GM19023 (cell line): ENCODE results near the gene MTMR3.
"Not testable (repeated sequence)": the region's sequence is repeated elsewhere in the genome, so short reads cannot be mapped to it uniquely, and the experiment has no call there.

ENCODE experiments used
- ATAC-seq: cut with Tn5 transposase; IDR thresholded peaks from one replicate; pipeline ENCODE4 v1.9.1; 2021; ENCODE audit warnings: mild to moderate bottlenecking, moderate library complexity; ENCODE audit not compliant: unreplicated experiment

MTMR3 gene

GRCh38 chr22:29956680-29957079, 73.7 kb downstream of the MTMR3 start:
- no peak for ATAC-seq

DNA sequence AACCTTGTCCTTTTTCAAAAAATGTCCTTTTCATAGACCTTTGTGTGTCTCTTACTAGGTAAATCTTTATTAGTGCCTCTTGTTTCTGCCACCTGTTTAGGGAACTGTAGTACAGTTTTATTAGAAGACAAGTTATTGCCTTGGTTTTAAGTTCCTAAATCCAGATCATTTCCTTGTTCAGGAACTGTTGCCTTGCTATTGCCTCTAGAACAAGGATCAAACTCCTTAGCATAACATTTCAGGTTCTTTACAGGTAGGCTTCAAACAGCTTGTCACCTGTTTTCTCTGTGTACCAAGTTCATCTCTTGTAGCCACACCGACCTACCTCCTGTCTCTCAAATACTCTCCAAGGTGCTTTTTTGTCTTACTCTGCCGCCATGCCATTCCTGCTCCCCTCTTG, 75.2 kb downstream of the MTMR3 start:
- ATAC-seq = no peak

DNA sequence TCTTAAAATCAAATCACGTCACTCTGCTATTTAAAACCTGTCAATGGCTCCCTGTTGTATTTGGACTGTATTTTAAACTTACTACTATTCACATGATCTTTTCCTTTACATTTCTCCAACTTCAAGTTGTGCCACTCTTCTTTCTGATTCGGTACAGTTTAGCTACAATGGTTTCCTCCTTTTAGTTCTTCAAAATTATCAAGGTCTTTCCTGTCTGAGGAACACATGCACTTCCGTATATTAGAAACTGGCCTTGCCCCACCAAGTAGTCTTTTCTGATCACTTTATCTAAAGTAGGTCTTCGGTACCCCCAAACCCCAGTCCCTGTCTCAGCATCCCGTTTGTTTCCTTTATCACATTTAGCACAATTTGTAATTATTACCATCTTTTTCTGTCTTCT, 81.8 kb downstream of the MTMR3 start:
- ATAC-seq = no peak

DNA sequence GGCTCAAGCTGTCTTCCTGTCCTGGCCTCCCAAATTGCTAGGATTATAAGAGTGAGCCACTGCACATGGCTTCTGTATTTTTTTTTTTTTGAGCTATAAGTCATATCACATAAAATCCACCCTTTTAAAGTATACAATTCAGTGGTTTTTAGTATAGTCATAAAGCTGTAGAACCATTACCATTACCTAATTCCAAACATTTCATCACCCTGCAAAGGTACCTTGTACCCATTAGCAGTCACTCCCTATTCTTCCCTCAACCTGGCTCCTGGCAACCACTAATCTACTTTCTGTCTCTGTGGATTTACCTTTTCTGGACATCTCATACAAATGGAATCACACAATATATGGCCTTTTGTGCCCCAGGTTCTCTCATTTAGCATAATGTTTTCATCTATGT, 84.5 kb downstream of the MTMR3 start:
- no peak for ATAC-seq

DNA sequence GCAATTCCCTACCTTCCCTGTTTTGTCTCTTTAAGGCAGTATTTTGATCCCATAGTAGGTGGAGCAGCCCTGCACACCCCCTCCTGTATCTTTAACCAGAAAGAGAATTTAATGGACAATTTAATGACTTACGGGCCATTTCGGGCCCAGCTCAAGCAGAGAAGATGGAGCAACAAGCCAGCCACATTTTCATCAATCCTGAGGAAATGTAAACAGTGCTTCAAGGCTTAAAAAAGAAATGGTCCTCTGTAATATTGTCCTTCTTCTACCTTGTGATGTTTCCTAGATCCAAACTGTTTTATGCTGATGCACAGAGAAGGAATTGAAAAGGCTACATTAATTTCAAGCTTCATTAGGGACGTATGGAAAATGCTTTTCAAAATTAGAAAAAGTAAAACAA, 88.6 kb downstream of the MTMR3 start:
- ATAC-seq = no peak

DNA sequence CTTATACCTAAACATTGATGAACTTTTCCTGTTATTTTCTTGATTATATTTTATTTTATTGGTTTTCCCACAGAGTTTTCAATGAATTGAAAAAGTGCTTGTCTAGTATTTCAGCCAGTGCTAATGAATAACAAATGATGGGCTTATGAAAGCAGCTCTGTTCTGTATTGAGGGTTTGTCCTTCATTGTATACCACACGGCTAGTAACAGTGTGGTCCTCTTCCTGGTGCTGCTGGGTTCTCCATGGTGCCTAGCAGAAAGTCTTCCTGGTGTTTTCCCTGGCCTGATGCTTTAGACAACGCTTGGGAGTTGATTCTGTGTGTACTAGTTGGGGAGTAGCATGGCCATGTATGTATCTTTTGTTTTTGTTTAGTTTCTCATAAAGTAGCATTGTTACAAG, 89.1 kb downstream of the MTMR3 start:
- ATAC-seq = no peak

GRCh38 chr22:29973269-29973668, 90.3 kb downstream of the MTMR3 start:
- ATAC-seq = no peak

GRCh38 chr22:29973680-29974079, 90.7 kb downstream of the MTMR3 start:
- ATAC-seq = not testable (repeated sequence)

GRCh38 chr22:29975494-29975893, 92.5 kb downstream of the MTMR3 start:
- ATAC-seq = no peak

DNA sequence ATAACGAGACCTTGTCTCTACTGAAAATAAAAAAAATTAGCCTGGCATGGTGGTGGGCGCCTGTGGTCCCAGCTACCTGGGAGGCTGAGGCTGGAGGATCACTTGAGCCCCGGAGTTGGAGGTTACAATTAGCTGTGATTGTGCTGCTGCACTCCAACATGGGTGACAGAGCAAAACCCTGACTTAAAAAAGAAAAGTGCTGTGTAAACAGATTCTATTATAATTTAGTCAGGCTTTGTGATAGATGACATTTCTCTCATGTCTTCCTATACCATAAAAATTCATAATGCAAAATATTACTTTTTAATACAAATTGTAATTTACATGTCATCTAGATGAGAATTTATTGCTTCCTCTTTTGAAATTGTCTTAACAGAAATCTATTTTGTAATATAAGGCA, 94.1 kb downstream of the MTMR3 start:
- no peak for ATAC-seq

DNA sequence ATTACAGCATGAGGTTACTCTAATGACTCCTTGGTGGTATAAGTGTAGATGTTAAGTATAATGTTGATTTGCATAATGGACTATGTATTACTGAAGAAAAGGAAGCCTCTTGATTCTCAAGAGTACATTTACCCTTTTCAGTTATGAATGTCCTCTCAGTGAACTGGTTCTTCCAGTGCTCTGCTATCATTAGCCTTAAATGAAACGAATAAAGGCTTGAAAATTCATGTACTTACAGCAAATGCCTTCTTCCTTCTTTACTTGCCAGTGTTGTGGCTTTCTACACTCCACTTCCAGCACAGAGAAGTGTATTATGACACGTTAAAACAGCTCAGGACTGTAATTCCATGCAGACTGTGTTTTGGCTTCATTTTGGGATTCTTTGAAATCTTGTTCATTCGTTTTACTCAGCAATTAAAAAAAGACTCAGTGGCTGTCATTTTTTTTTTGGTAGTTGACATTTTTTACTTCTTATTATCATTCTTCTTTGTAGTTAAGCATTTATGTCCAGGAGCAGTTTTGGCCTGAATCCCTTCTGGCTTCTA, 96.9 kb downstream of the MTMR3 start:
- ATAC-seq = peak; percentile 48

DNA sequence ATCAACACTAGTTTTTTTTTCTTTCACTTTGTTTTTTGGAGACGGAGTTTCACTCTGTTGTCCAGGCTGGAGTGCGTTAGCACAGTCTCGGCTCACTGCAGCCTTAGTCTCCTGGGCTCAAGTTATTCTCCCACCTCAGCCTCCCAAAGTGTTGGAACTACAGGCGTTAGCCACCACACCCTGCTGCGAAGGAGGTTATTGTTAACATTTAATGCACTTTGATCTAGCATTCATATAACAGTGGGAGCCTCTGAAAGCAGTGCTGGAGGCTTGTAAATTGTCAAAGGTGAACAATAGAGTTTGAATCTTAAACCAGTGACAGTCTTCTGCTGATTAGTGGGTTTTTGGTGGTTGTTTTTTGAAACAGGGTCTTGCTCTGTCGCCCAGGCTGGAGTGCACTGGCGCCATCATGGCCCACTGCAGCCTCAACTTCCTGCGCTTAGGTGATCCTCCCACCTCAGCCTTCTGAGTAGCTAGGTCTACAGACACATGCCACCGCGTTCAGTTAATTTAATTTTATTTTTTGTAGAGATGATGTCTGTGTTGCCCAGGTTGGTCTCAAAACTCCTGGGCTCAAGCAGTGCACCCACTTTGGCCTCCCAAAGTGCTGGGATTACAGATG, 100.4 kb downstream of the MTMR3 start:
- ATAC-seq = no peak

DNA sequence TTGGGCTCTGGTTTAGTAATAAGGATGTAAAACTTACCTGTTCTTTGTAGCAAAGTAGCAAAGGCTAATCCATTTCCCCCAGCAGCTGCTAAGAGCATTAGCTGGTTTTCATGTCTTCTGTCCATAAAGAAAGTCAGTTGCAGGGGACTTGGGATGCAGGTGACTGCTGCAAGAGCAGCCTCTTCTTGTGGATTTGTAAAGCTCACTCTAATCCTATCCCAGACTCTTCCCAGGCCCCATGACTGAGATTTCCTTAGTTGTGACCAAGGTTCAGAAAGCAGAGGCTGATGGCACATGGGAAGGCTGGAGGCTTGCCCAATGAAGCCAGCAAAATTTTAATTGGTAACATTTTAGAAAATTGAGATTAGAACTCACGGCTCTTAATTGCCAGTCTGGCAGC, 102.9 kb downstream of the MTMR3 start:
- no peak for ATAC-seq

DNA sequence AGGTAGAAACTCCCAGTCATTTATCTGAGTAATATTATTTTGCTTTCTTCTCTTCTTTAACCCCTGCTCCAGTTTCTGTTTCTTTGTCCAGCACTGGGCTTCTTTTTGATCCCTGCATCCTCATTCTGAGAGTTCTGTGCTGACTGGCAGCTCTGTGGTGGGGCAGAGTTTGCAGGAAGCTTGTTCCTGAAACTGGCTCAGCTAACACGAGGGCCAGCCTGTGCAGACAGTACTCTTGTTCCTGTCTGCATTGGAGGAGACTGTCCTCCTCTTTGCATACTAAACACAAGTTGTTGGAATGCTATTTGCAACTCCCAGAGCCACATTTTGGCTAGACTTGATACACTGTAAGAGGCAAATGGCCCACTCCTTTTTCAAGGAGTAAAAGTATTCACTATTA, 104.2 kb downstream of the MTMR3 start:
- ATAC-seq = no peak

- no peak for ATAC-seq
These were observed 105.7 kb downstream of the MTMR3 start for GRCh38 chr22:29988719-29989118.

DNA sequence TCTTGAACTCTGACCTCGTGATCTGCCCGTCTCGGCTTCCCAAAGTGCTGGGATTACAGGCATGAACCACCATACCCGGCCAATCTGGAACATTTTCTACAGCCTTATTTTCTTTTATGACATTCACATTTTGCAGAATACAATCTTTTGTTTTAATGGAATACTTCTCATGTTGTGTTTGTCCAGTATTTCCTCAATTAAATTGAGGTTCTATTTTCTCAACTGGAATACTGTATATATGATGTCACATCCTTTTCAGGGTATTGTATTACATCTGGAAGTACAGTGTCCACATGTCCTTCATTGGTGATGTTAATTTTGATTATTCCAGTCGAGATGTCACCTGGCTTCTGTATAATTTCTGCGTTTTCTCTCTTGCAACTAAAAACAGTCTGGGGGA, 106.5 kb downstream of the MTMR3 start:
- ATAC-seq = no peak

GRCh38 chr22:29992341-29993275, 109.6 kb downstream of the MTMR3 start:
- ATAC-seq = no peak

DNA sequence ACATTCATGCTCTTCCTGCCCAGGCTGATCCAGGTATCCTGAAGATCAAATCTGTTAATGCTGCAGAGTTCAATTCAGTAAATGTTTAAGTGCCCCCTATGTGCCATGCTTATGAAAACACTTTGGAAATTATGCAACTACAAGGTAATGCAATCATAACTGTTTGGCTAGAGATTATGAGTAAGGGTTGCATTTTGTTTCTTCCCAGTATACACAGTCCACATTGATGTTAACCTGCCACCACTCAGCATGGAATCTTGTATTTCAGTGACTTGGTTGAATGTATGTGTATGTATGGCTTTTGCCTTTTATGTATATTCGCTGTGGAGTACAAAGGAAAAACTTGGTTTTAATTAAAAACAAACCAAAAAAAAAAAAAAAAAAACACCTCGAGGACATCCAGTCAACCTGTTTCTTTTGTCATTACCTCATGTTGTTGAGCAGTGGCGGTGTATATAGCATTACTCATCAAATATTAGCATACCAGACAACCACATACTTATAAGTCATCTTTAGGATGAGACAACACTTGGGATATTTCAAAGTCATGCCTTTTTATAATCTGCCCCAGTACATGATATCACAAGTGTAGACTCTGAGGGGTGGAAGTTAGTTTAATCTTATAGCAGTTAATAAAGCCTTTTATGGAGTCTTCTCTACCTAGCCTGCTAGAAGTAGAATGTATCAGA, 111.2 kb downstream of the MTMR3 start:
- ATAC-seq = no peak

DNA sequence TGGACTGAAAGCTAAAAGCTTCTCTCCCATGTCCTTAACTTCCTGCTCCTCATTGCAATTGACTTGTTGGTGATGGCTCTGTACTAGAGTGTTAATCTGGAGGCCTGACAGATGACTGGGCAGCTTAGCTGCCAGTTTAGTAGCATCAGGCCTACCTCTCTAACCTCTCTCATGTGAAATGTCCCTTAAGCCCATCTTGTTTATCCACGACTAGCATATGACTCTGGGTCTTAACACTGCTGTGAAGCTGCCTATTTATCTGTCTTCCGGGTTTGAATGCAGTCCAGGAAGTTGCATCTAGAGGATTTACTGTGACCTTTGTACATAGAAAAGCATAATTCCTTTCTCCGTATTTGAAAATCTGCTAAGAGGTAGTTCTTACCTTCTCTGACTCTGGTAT, 112.0 kb downstream of the MTMR3 start:
- no peak for ATAC-seq

DNA sequence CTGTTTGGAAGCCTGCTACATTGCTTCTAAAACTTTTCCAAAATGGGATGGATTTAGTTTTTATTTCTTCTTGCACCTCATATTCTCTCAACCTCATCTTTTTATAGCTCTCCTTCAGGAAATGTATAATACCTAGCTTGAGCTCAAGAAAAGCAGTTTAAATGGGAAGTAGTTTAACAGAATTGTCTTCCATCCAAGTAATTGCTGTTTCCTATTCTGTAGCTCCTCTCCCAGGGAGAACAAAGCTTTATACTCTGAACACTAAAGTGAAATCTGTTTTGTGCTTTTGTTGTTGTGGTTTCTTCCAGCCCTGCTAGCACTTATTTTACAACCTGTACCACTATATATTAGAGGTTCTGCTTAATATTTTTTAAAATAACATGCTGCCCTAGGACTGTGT, 114.1 kb downstream of the MTMR3 start:
- no peak for ATAC-seq

DNA sequence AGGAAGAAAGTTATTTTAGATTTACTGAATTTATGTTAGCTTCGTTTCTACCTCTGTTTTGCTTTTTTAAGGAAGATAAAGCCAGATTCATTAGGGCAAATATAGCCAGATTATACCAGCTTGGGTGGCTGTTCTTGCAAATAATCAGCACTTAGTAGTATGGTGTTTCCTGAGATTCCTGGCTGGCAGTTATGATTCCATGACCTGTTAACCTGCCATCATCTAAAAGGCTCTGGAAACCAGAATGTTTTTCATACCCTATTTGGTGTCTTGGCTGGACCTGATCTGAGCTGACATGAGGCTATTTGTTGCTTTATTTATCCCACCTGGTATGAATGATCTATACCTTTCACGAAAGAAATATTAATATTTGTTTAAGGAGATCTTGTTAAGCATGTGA, 114.5 kb downstream of the MTMR3 start:
- no peak for ATAC-seq
